GM12878 (cell line): ENCODE results near the gene SETD2. TPM values are rescaled to one million over a fixed set of nuclear protein-coding genes. Genes with fewer than 3 reads are reported as not detected.
A peak's percentile ranks its signal among the peaks of the same experiment; 100 is the strongest.

Experiments
- BRCA1 ChIP-seq: IDR thresholded peaks from 2 replicates; pipeline ENCODE4 v1.6.1; 2011; ENCODE audit warnings: low read depth, low read length, improper control_type of control experiment
- CBFB ChIP-seq: IDR thresholded peaks from 2 replicates; pipeline ENCODE4 v1.6.1; 2016; ENCODE audit warnings: antibody characterized with exemption, low read depth
- HDAC2 ChIP-seq: fragments of 200-600 bp; sonication (generic); IDR thresholded peaks from 2 replicates; pipeline ENCODE4 v1.6.1; 2017
- IKZF1 ChIP-seq: fragments of 450-650 bp; conservative IDR thresholded peaks from 2 replicates; pipeline ENCODE4 v1.6.1; 2017; ENCODE audit warnings: antibody characterized with exemption, mild to moderate bottlenecking
- JUNB ChIP-seq: IDR thresholded peaks from 2 replicates; pipeline ENCODE4 v1.6.1; 2016; ENCODE audit warnings: antibody characterized with exemption, mild to moderate bottlenecking
- MEF2B ChIP-seq: fragments of 450-650 bp; IDR thresholded peaks from 2 replicates; pipeline ENCODE4 v1.6.1; 2018; ENCODE audit warnings: mild to moderate bottlenecking, moderate library complexity; ENCODE audit not compliant: partially characterized antibody, poor library complexity, severe bottlenecking
- NFIC ChIP-seq: IDR thresholded peaks from 2 replicates; pipeline ENCODE4 v1.6.1; 2012; ENCODE audit warnings: low read depth, mild to moderate bottlenecking, inconsistent platforms, low read length, moderate library complexity
- POLR2AphosphoS2 ChIP-seq: IDR thresholded peaks from 2 replicates; pipeline ENCODE4 v1.6.1; 2011; ENCODE audit warnings: low read depth, mild to moderate bottlenecking, low read length, improper control_type of control experiment, moderate library complexity
- POLR2AphosphoS5 ChIP-seq: IDR thresholded peaks from 2 replicates; pipeline ENCODE4 v1.6.1; 2011; ENCODE audit warnings: mild to moderate bottlenecking, low read length, inconsistent platforms
- SPI1 ChIP-seq: IDR thresholded peaks from 2 replicates; pipeline ENCODE4 v1.6.1; 2011; ENCODE audit warnings: low read depth, mild to moderate bottlenecking, low read length, moderate library complexity, borderline replicate concordance; ENCODE audit not compliant: insufficient read depth
- TARDBP ChIP-seq: IDR thresholded peaks from 2 replicates; pipeline ENCODE4 v1.6.1; 2016; ENCODE audit warnings: borderline replicate concordance
- YY1 ChIP-seq: IDR thresholded peaks from 2 replicates; pipeline ENCODE4 v1.6.1; 2011; ENCODE audit warnings: low read depth, mild to moderate bottlenecking, low read length
- polyA plus RNA-seq, 11 experiments: library from polyadenylated mRNA; depleted of rRNA in 4 of 11; unstranded in 6 of 11; stranded (reverse) in 5 of 11; fragments of >200 nt; fragmentation: Nextera tagmentation in 4 of 11; fragmentation: Illumina TruSeq in 1 of 11; extraction: Ambion mirVana in 4 of 11; extraction: Trizol in 1 of 11; gene quantifications; 1 replicate in 1 of 11; 2 replicates in 10 of 11; pipeline versions ENCODE4 v1.2.1 to v1.2.3, GENCODE V29; 2011 to 2016; ENCODE audit warnings: inconsistent platforms in 2 of 11, missing spikeins in 2 of 11, low read depth in 1 of 11
- total RNA-seq, 4 experiments: library from RNA; depleted of rRNA in 3 of 4; stranded (reverse); fragments of >200 nt in 3 of 4; fragmentation: Illumina TruSeq in 1 of 4; extraction: Trizol in 1 of 4; gene quantifications; 2 replicates each; pipeline versions ENCODE4 v1.2.1 to v1.2.3, GENCODE V29; 2013 to 2021
- TF ChIP-seq, protein P1 (sequence below): fragments of 450-650 bp; conservative IDR thresholded peaks from 2 replicates; pipeline ENCODE4 v1.6.1; 2017; ENCODE audit warnings: mild to moderate bottlenecking, moderate library complexity
- TF ChIP-seq, protein P2 (sequence below): fragments of 450-650 bp; IDR thresholded peaks from 2 replicates; pipeline ENCODE4 v1.6.1; 2017; ENCODE audit warnings: mild to moderate bottlenecking, moderate library complexity
- TF ChIP-seq, protein P3 (sequence below): fragments of 150-350 bp; IDR thresholded peaks from 2 replicates; pipeline ENCODE4 v1.6.1; 2014; ENCODE audit warnings: mild to moderate bottlenecking, low read depth, low read length
- TF ChIP-seq, protein P4 (sequence below): fragments of 450-650 bp; IDR thresholded peaks from 2 replicates; pipeline ENCODE4 v1.6.1; 2016; ENCODE audit warnings: mild to moderate bottlenecking

The SETD2 gene
- total and polyA plus RNA-seq, 10 of the 15 experiments (the other 5 are each of a cell fraction or from before 2014, with no cell fraction given), result 8.4 to 44.9 (median 24.5) TPM

DNA sequence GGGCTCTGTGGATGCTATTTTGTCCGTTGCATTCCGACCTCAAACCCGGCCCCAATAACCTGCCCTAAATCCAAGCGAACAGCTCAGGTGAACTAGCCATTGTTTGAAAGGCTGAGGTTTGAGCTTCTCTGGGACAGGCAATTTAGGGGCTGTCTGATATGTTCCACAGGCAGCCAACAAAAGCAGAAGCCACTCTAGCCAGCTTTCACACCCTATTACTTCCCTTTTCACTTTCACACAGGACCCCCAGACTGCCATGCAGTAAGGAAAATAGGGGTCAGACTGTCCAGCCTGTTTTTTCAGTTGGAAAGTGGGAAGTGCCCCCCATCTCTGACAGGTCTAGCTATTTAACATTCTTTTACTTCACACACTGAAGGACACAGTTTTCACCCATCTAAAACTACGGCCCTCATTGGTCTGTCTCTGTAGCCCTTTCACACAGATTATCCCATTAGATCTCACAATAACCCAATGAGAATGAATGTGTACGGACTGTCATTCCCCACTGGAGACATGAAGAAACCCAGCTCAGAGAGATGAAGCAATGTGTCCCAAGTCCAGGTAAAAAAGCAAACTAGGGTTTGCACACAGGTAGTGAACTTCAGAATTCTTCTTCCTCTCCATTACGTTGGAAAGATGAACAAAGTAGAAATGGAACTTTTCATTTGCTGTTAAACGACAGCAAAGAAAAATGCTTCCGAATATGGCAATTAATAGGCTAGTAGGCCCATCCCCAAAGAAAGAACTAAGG lies 189.3 kb downstream of the SETD2 start (continued):
- TF ChIP-seq, protein P1, sequence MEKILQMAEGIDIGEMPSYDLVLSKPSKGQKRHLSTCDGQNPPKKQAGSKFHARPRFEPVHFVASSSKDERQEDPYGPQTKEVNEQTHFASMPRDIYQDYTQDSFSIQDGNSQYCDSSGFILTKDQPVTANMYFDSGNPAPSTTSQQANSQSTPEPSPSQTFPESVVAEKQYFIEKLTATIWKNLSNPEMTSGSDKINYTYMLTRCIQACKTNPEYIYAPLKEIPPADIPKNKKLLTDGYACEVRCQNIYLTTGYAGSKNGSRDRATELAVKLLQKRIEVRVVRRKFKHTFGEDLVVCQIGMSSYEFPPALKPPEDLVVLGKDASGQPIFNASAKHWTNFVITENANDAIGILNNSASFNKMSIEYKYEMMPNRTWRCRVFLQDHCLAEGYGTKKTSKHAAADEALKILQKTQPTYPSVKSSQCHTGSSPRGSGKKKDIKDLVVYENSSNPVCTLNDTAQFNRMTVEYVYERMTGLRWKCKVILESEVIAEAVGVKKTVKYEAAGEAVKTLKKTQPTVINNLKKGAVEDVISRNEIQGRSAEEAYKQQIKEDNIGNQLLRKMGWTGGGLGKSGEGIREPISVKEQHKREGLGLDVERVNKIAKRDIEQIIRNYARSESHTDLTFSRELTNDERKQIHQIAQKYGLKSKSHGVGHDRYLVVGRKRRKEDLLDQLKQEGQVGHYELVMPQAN, result 0 out of 2 replicates have a peak, but pooled peaks have one; percentile 20
- TF ChIP-seq MEF2B (peak; percentile 27), YY1 (no peak), JUNB (no peak), IKZF1 (peak; percentile 88), NFIC (no peak), POLR2AphosphoS2 (no peak), BRCA1 (no peak), CBFB (no peak), SPI1 (peak; percentile 78), TARDBP (no peak), POLR2AphosphoS5 (peak; percentile 62; the same call in 1 of the 2 replicates), HDAC2 (no peak)
- TF ChIP-seq, protein P2, sequence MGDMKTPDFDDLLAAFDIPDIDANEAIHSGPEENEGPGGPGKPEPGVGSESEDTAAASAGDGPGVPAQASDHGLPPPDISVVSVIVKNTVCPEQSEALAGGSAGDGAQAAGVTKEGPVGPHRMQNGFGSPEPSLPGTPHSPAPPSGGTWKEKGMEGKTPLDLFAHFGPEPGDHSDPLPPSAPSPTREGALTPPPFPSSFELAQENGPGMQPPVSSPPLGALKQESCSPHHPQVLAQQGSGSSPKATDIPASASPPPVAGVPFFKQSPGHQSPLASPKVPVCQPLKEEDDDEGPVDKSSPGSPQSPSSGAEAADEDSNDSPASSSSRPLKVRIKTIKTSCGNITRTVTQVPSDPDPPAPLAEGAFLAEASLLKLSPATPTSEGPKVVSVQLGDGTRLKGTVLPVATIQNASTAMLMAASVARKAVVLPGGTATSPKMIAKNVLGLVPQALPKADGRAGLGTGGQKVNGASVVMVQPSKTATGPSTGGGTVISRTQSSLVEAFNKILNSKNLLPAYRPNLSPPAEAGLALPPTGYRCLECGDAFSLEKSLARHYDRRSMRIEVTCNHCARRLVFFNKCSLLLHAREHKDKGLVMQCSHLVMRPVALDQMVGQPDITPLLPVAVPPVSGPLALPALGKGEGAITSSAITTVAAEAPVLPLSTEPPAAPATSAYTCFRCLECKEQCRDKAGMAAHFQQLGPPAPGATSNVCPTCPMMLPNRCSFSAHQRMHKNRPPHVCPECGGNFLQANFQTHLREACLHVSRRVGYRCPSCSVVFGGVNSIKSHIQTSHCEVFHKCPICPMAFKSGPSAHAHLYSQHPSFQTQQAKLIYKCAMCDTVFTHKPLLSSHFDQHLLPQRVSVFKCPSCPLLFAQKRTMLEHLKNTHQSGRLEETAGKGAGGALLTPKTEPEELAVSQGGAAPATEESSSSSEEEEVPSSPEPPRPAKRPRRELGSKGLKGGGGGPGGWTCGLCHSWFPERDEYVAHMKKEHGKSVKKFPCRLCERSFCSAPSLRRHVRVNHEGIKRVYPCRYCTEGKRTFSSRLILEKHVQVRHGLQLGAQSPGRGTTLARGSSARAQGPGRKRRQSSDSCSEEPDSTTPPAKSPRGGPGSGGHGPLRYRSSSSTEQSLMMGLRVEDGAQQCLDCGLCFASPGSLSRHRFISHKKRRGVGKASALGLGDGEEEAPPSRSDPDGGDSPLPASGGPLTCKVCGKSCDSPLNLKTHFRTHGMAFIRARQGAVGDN, result no peak
- TF ChIP-seq, protein P3, sequence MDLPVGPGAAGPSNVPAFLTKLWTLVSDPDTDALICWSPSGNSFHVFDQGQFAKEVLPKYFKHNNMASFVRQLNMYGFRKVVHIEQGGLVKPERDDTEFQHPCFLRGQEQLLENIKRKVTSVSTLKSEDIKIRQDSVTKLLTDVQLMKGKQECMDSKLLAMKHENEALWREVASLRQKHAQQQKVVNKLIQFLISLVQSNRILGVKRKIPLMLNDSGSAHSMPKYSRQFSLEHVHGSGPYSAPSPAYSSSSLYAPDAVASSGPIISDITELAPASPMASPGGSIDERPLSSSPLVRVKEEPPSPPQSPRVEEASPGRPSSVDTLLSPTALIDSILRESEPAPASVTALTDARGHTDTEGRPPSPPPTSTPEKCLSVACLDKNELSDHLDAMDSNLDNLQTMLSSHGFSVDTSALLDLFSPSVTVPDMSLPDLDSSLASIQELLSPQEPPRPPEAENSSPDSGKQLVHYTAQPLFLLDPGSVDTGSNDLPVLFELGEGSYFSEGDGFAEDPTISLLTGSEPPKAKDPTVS, result no peak
- TF ChIP-seq, protein P4, sequence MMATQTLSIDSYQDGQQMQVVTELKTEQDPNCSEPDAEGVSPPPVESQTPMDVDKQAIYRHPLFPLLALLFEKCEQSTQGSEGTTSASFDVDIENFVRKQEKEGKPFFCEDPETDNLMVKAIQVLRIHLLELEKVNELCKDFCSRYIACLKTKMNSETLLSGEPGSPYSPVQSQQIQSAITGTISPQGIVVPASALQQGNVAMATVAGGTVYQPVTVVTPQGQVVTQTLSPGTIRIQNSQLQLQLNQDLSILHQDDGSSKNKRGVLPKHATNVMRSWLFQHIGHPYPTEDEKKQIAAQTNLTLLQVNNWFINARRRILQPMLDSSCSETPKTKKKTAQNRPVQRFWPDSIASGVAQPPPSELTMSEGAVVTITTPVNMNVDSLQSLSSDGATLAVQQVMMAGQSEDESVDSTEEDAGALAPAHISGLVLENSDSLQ, result no peak; the same call in 1 of the 2 replicates
- TF ChIP-seq, all 136 proteins: peak for 10
